Fibroblast of the aortic adventitia (primary cell): ENCODE measurements around the gene BEAN1. TPM values are rescaled to one million over a fixed set of nuclear protein-coding genes. Genes with fewer than 3 reads are reported as not detected.

Experiments
- DNase-seq: peaks from one replicate; pipeline ENCODE4 v3.0.0-alpha.2; 2010; ENCODE audit warnings: low read depth
- H3K4me3 ChIP-seq: 2 replicates; pipeline ENCODE4 v1.5.1; 2011; ENCODE audit warnings: low read depth, mild to moderate bottlenecking, control low read depth, low read length, moderate library complexity
- total RNA-seq: library from RNA; depleted of rRNA; stranded (reverse); fragments of >200 nt; gene quantifications from 2 replicates; pipeline ENCODE4 v1.2.3, GENCODE V29; 2012; ENCODE audit warnings: low replicate concordance
- TF ChIP-seq, protein P1 (sequence below): IDR thresholded peaks from 2 replicates; pipeline ENCODE4 v1.5.1; 2011; ENCODE audit warnings: mild to moderate bottlenecking, low read length, control low read depth, inconsistent platforms; ENCODE audit not compliant: insufficient read depth

Gene BEAN1, protein sequence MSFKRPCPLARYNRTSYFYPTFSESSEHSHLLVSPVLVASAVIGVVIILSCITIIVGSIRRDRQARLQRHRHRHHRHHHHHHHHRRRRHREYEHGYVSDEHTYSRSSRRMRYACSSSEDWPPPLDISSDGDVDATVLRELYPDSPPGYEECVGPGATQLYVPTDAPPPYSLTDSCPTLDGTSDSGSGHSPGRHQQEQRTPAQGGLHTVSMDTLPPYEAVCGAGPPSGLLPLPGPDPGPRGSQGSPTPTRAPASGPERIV
- total RNA-seq: 0.09 TPM in 1 of 2 replicates, not detected in the other

DNA sequence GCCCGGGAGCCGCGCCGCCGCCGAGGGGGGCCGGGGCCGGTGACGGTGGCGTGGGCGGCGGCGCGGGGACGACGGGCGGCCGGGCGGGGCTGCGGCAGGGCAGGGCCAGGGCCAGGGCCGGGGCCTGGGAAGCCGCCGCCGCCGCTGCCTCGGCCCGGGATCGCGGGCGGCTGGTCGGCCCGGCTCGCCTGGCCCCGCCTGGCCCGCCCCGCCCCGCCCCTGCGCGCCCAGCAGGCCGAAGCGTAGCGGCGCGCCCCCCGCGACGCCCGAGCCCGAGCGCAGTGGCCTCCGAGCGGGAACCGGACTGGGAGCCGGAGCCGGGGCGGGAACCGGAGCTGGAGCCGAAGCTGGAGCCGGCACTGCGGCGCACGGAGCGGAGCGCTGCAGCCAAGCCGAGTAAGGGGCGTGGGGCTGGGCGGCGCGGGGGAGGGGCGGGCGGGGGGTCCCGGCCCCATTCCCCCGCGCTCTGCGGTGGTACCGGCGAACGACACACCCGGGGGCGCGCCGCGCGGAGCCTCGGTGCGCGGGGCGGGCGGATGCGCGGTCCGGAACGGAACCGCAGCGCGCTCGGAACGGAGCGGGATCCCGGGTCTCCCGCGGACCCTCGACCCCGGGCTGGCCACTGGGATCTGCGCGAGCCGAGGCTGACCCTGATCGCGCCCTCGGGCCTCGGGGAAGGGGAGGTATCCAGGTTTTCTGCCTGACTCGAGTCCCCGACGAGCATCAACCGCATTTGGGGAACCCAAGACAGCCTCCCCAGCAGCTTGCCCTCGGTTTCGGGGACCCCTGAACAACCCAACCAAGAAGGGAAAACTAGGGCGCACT is at the start of gene BEAN1:
TSS of gene BEAN1 (plus strand) at position 260 of the 825 bp plus-strand sequence. CDS start 10,382 bp downstream, outside the sequence.
- no peak for DNase-seq
- H3K4me3 ChIP-seq: peak within 1 kb of the TSS; percentile 49
- TF ChIP-seq, protein P1, sequence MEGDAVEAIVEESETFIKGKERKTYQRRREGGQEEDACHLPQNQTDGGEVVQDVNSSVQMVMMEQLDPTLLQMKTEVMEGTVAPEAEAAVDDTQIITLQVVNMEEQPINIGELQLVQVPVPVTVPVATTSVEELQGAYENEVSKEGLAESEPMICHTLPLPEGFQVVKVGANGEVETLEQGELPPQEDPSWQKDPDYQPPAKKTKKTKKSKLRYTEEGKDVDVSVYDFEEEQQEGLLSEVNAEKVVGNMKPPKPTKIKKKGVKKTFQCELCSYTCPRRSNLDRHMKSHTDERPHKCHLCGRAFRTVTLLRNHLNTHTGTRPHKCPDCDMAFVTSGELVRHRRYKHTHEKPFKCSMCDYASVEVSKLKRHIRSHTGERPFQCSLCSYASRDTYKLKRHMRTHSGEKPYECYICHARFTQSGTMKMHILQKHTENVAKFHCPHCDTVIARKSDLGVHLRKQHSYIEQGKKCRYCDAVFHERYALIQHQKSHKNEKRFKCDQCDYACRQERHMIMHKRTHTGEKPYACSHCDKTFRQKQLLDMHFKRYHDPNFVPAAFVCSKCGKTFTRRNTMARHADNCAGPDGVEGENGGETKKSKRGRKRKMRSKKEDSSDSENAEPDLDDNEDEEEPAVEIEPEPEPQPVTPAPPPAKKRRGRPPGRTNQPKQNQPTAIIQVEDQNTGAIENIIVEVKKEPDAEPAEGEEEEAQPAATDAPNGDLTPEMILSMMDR: no peak

DNA sequence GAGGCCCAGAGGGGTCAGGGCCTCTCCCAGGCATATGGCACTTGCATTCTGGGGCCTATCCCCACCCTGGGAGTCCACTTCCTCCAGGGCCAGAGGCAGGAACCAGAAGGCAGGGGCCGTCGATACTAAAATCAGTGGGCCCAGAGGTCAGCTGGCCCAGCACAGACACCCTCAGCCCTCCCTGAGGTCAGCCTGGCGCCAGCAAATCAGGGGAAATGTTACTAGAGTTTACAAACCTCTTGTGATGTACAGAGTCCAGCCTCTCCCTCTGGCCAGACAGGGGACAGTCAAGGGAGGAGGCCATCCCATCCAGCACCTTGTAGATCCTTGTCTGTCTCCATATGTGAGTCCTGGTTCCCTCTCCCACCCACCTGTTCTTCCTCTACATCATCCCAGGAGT is 49.8 kb upstream of the BEAN1 start:
- no peak overlapping the region for H3K4me3 ChIP-seq
- no peak for DNase-seq
- TF ChIP-seq, protein P1: no peak

DNA sequence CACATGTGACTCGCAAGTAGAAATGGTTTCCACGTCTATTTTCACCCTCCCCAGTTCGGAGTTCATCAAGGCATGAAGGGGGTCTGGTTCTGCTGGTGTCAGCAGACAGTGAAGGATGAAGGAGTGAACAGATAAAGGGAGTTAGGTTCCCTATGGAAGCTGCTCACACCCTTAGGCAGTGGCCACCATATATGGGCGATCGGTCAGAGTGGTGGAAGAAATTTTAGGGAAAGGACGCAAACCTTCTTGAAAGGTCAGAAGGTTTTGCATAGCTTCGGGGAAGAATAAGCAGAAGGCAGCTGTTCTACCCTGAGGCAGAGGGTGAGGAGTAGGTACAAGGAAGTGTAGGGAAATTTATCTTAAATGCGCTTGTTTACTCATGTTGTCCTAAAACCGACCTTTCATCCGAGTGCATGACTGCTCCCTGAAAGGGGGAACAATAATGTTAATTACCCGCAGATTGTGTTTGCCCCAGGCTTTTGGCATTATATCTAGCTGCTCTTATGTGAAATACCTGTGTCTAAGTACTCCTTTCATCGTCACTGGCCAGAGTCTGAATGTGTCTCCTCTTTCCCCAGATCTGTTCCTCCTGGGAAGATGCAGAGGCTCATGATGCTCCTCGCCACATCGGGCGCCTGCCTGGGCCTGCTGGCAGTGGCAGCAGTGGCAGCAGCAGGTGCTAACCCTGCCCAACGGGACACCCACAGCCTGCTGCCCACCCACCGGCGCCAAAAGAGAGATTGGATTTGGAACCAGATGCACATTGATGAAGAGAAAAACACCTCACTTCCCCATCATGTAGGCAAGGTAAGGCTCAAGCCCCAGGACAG is 48.1 kb upstream of the BEAN1 start:
- TF ChIP-seq, protein P1: no peak
- no peak overlapping the region for H3K4me3 ChIP-seq

DNA sequence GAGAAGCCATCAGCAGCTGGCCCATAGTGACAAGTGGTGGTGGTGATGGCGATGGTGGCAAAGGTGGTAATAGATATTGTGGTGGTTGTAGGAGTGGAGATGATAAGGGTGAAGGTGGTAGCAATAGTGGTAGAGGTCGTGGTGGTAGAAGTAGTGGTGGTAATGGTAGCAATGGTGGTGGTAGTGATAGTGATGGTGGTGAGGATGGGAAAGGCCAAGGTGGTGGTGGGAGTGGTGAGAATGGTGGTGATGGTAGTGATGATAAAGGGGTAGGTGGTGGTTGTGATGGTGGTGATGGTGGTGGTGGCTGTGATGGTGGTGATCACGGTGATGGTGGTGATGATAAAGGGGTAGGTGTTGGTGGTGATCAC is 47.5 kb upstream of the BEAN1 start:
- H3K4me3 ChIP-seq: no peak overlapping the region
- TF ChIP-seq, protein P1: no peak
- no peak for DNase-seq

More for the DNA sequence above, 48.1 kb upstream of the BEAN1 start:
- no peak for DNase-seq

DNA sequence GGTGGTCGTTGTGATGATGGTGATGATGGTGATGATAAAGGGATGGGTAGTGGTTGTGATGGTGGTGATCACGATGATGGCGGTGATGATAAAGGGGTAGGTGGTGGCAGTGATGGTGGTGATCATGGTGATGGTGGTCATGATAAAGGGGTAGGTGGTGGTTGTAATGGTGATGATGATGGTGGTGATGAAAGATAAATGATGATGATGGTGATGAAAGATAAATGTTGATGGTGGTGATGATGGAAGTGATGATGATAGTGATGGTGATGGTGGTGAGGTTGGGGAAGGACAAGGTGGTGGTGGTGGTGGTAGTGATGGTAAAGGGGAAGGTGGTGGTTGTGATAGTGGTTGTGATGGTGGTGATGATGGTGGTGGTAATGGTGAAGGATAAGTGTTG is 46.7 kb upstream of the BEAN1 start:
- no peak overlapping the region for H3K4me3 ChIP-seq
- TF ChIP-seq, protein P1: no peak
- no peak for DNase-seq

DNA sequence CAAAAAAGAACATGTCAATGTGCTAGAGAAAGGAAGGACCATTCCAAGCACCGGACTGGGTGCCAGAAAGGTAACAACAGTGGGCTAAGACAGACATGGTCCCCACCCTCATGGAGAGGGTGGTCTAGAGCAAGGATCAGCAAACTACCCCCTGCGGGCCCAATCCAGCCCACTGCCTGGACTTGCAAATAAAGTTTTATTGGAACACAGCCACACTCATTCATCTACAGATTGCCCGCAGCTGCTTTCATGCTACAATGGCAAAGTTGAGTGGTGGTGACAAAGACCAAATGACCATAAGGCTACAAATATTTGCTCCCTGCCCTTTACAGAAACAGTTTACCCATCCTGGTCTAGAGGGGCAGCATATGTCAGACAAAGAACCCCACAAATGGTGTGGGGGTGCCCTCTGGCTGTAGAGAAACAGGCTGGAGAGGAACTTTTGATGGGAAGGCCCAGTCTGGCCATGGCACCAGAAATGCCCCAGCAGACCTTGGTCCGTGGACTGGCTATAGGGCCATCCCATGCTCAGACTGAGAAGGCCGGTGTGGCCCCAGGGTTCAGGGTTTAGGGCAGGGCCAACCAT is 45.4 kb upstream of the BEAN1 start:
- TF ChIP-seq, protein P1: no peak
- H3K4me3 ChIP-seq: no peak overlapping the region
- no peak for DNase-seq
